ENCODE data around the gene FAM120B.
"Not testable (repeated sequence)": the region's sequence is repeated elsewhere in the genome, so short reads cannot be mapped to it uniquely, and the experiment has no call there.

FAM120B gene

DNA sequence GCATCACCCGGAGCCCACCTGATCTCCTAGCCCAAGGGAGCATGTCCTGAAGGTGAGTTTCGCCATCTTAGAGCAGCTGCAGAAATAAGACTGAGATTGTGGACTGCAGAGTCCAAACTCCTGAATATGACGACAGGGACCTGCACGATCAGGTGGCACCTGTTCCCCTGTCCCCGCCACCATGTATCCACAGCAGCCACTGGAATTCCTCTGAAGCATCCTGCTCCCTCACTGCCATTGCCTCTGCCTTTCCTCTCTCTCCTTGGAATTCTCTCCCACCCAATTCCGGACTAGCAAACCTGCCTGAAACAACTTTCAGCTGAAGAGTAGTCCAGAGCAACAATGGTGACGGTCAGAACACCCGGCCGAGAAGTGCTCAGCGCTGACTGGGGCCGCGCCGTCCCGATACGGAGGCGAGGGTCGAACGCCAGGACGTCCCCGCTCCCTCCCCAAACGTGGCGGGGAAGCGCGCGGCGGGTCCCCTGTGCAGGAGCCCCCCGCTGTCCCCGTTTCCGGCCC, 694 bp upstream of the FAM120B start:
- DNase-seq = no peak

DNA sequence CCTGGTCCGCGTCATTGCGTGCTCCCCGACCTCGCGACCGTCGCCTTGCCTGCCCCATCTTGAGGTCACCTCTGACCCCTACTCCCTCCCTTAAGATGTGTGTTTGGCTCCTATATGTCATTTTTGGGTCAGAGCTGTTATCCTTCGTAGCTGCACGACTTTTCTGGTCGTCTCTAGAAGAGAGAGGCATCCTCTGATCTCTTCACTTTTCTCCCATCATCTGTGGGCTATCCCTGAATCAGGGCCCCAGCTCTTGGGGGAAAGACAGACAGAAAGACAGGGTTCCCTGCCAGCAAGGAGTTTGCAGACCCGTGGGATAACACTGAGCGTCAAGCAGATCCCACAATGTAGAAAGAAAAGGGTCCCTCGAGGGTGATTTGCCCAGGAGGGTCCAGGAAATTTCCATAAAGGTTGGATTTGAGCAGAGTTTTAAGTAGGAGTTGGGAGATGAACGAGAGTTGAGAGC, 555 bp downstream of the FAM120B start:
- DNase-seq = no peak

DNA sequence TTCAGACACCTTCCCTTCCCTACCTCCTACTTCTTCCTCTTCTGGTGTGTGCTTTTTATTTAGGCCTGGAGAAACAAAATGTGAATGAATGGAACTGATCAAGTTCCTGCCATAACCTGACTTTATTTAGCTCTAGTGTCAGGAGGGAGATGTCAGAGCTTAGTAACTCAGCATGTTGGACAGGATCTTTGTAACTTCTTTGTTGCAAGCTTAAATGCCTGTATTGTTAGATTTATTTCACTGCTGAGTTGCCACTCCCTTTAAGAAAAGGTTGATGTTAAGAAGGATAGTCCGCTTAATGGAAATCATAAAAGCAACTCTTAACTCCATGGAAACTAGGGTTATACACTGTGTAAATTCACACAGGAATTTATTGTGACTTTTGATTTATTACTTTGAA, 2.2 kb downstream of the FAM120B start:
- no peak for DNase-seq

DNA sequence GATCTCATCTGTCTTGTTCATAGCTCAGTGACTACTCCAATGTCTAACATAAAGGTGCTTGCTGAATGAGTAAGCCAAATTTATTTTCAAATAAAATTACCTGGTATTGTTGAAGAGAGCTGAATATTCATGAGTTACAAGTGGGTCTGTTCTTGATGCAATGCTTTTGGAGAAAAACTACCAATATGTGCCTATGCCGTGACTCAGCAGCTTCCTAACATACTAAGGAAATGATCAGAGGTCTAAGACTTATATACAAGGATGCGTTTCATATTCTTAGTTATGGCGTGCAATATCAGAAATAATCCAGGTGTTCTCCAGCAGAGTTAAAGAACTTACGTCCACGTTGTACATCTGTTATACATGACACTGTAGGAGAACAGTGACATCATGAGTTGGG, 5.1 kb downstream of the FAM120B start:
- DNase-seq = no peak

- no peak for DNase-seq
Measured at GRCh38 chr6:170312876-170313275, 6.3 kb downstream of the FAM120B start.

- DNase-seq = no peak
Measured at GRCh38 chr6:170313716-170314295, 7.2 kb downstream of the FAM120B start.

GRCh38 chr6:170314983-170315382, 8.4 kb downstream of the FAM120B start:
- no peak for DNase-seq

DNA sequence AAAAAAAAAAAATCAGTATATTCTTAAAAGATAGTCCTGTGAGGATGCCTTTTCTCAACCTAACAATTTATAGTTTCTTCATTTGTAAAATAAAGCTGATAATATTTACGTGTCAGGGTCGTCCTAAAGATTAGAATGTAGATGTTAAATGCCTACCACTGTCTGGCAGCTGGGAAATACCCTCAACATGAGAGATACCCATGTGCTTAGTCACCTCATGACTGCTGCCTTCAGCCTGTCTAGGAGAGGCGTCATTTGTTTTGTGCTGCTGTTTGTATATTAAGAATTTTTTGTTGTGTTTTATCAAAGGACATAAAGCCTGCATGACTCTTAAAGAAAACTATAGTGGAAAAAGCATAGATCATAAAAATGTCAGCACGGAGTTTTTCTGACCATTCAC, 9.5 kb downstream of the FAM120B start:
- DNase-seq = no peak

DNA sequence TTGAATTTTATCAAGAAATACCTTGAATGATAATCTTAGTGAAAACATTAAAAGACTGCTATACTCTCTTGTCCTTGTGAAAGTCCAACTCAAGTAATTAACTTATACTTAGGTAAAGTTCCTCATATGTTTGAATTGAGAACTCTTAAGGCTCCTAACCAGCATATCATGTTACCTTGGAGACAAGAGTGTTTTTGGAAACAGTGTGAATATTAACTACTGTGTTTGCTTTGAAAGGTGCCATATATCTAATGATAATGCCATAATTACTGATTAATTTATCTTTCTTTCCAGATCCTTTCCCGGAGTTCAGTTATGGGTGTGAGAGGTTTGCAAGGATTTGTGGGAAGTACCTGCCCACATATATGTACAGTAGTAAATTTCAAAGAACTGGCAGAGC, 10.5 kb downstream of the FAM120B start:
- DNase-seq = no peak

DNA sequence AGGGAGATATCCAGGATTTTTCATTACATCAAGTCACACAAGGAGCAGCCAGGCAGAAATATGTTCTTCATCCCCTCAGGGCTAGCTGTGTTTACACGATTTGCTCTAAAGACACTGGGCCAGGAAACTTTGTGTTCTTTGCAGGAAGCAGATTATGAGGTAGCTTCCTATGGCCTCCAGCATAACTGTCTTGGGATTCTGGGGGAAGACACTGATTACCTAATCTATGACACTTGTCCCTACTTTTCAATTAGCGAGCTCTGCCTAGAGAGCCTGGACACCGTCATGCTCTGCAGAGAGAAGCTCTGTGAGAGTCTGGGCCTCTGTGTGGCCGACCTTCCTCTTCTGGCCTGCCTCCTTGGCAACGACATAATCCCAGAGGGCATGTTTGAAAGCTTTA, 11.2 kb downstream of the FAM120B start:
- no peak for DNase-seq

GRCh38 chr6:170329321-170329720, 22.8 kb downstream of the FAM120B start:
- no peak for DNase-seq

GRCh38 chr6:170335199-170335598, 28.6 kb downstream of the FAM120B start:
- not testable (repeated sequence) for DNase-seq

GRCh38 chr6:170344631-170345576, 38.3 kb downstream of the FAM120B start:
- peak; percentile 52 for DNase-seq

DNA sequence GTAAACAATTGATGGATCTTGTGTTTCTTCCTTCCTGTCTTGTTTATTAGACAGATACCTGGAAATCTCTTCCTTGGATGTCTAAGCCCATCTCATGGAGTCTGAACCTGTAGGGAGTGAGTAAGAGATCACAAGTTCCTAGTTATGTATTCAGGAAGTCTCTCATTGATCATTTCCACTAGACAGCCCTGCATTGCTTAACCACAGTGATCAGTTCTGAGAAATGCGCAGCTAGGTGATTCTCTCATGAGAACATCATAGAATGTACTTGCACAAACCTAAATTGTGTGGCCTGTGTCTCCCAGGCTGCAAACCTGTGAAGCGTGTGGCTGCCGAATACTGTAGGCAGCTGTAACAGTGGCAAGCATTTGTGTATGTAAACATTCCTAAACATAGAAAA, 39.1 kb downstream of the FAM120B start:
- DNase-seq = peak; percentile 6

DNA sequence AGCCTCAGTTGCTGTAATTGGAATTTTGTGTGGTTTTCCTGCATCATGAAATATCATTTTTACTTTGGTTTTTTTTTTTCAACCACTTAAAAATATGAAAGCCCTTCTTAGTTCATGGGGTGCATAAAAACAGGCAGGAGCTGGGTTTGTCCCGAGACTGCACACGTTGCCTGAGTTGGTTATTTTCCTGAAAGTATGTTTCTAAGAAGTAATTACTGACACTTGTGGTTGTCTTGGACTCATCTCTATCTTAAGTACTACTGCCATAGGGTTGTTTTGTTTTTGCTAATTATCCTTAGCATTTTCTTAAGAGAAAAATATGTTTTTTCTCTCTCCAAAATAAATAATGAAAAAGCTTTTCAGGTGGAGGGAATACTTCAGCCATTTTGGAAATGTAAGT, 40.1 kb downstream of the FAM120B start:
- no peak for DNase-seq

- DNase-seq = no peak
Measured at GRCh38 chr6:170347091-170347490, 40.5 kb downstream of the FAM120B start.

GRCh38 chr6:170347975-170348374, 41.4 kb downstream of the FAM120B start:
- no peak for DNase-seq

DNA sequence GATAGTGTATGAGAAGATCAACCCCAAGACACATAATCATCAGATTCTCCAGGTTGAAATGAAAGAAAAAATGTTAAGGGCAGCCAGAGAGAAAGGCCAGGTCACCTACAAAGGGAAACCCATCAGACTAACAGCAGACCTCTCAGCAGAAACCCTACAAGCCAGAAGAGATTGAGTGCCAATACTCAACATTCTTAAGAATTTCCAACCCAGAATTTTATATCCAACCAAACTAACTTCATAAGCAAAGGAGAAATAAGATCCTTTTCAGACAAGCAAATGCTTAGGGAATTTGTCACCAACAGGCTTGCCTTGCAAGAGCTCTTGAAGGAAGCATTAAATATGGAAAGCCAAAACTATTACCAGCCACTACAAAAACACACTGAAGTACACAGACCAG, 44.9 kb downstream of the FAM120B start:
- DNase-seq = not testable (repeated sequence)

- DNase-seq = not testable (repeated sequence)
Measured at GRCh38 chr6:170355190-170355589, 48.6 kb downstream of the FAM120B start.

DNA sequence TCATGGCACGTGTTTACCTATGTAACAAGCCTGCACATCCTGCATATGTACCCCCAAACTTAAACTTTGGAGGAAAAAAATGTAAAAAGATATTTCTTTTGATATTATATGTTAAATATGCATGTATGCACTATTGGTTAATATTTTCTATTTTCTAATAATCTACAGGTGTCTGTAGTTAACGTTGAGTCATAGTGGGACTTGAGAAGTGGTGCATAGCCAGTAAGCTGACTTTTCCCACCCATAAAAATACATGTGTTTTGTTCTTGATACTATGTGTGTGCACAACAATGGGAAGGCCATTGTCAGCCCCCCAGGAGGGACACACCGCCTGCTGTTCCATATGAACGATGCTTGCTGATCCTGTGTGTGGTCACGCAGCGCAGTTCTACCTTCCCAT, 49.1 kb downstream of the FAM120B start:
- no peak for DNase-seq

DNA sequence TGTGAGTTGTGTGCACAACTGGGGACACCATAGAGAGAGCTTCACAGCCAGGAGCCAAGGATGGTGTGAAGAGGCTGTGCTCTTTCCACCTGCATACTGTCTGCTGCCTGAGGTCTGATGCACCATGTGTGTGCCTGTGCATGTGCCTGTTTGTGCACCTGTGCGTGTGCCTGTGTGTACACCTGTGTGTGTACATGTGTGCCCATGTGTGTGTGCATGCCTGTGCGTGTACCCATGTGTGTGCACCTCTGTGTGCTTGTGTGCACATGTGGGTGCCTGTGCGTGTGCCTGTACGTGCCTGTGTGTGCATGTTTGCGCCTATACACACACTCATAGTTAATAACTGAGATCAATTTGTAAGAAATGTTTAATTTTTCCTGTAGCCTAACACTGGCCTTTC, 51.3 kb downstream of the FAM120B start:
- DNase-seq = no peak

GRCh38 chr6:170358496-170358895, 51.9 kb downstream of the FAM120B start:
- DNase-seq = no peak

DNA sequence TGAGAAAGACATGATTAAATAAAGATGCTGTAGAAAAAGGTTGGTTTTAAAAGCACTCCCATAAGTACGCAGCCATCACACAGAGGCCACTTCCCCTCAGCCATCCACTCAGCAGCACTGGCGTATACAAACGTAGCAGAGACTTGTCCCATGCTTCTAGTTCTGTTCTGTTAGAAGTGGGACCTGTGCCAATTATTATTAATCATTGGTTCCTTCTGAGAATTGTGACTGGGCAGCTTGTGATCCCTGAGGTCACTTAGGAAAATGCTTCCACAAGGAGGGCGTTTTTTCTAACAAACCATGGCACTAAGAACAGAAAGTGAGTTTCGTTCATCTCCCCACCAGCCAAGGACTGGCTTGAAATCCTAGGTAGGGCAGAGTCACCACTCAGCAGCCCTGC, 53.9 kb downstream of the FAM120B start:
- peak; percentile 57 for DNase-seq

DNA sequence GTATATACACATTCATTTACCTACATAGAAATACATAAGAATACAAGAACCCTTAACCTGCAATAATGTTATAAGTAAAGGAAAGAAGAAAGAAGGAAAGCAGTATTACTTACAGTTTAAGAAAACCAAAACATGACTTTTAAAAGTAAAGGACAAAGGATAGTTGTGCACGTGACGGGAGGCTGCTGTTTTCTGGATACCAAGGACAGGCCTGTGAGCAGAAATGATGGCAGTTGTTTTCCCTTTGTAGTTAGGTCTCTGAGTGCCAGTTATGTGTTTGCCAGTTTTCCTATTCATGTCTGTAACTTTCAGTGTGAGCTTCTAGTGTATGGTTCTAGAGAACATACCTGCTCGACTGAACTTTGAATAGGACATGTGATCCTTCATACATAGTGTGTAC, 54.8 kb downstream of the FAM120B start:
- DNase-seq = no peak

Data from inflammatory macrophage treated with lipopolysaccharide for 4 hours (primary cell).